Subcutaneous adipose tissue (tissue), 4 donors: Measurements from ENCODE around the gene SPPL2B. TPM values are rescaled to one million over a fixed set of nuclear protein-coding genes. Genes with fewer than 3 reads are reported as not detected.

ENCODE experiments used
- CTCF ChIP-seq: fragments of 450-650 bp; IDR thresholded peaks from one replicate; pipeline ENCODE4 v1.5.1; 2016; ENCODE audit warnings: low read depth, mild to moderate bottlenecking, control low read depth, antibody characterized with exemption, moderate library complexity
- total RNA-seq, 4 donors: library from RNA; depleted of rRNA; stranded (reverse); fragments of >200 nt; gene quantifications; one replicate each; pipeline ENCODE4 v1.1.0, GENCODE V29; 2016

The SPPL2B gene
- total RNA-seq, 4 donors from 2014 or later: 8.7 to 50.3 (median 12.5) TPM

- TF ChIP-seq CTCF: no peak
Observed at GRCh38 chr19:2341244-2341751, 12.8 kb downstream of the SPPL2B start.

- no peak for TF ChIP-seq CTCF
Observed at GRCh38 chr19:2341982-2342381, 13.5 kb downstream of the SPPL2B start.

GRCh38 chr19:2342656-2343288 is 14.3 kb downstream of the SPPL2B start:
- no peak for TF ChIP-seq CTCF

- no peak for TF ChIP-seq CTCF
Observed at GRCh38 chr19:2343289-2343982, 15.0 kb downstream of the SPPL2B start.

GRCh38 chr19:2344381-2344870 is 15.9 kb downstream of the SPPL2B start:
- no peak for TF ChIP-seq CTCF

- TF ChIP-seq CTCF: no peak
Observed at GRCh38 chr19:2345076-2345475, 16.6 kb downstream of the SPPL2B start.
